ENCODE data around the gene GAREM1. TPM values are rescaled to one million over a fixed set of nuclear protein-coding genes. Genes with fewer than 3 reads are reported as not detected.
"Not testable (repeated sequence)": the region's sequence is repeated elsewhere in the genome, so short reads cannot be mapped to it uniquely, and the experiment has no call there.

The GAREM1 gene
- polyA plus RNA-seq, 3 donors: 29.3 to 31.7 (median 30.8) TPM

DNA sequence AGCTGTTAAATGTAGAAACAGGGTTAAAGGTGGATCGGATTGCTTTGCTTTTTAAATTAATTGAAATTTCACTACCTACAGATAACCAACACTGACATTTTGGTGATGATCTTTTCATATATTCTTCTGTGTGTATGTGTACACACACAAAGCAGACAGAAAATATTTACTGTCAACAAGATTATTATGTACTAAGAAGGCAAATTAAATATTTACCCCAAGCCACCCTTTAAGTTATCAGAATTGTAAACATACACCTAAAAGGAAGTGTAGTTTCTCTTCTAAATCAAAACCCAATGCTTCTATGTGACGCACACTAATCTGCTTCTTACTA, 98.7 kb downstream of the GAREM1 start:
- no peak for DNase-seq

DNA sequence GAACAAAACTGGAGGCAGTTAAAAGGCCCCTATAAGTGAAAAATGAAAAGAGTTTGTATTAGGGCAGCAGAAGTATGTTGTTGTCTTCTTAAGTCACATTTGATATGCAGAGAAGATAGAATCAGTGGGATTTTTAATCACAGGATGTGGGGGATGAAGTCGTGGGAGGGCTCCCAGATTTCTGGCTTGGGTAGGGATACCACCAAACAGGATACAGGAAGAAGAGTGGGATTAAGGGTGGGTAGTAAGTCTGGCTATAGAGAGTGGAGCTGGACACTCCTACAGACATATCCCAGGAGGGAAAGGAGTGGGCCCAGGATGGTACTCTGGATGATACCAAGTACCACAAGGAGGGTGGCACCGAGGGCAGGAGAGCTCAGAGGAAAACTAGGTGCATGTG, 99.3 kb downstream of the GAREM1 start:
- no peak for DNase-seq

DNA sequence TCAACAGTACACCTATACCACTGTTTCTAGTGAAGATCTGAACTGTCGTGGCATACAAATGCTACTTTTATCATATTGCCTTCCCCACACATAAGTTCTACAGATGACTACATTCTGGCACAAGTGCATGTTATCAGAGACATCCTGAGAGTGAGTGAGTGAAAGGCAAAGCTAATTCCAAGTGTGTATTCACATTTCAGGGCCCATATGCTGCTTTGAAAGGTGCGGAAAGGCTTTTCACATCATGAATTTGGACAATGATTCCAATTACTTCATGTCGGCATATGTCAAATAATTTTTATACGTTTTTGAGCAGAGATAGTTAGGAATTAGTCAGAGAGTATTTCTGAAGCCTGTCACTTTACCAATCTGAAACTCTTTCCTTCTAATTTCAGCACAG, 101.7 kb downstream of the GAREM1 start:
- DNase-seq: no peak

DNA sequence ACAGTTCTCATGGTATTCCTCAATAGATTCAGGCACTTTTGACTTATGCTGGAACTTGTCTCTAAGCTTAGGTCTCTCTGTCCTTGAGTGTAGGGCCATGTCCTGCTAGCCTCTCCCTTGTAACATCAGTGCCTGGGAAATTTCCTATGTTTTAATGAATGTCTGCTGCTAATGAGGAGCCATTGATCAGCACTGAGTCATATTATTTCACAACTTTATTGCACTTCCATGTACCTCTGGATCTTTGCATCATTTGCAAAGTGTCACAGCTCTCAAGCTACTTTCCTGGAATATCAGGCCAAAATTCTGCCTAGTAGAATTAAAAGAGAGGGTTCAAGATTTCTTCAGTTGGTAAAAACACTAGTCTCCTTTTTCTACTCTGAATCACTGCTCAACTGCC, 102.5 kb downstream of the GAREM1 start:
- no peak for DNase-seq

DNA sequence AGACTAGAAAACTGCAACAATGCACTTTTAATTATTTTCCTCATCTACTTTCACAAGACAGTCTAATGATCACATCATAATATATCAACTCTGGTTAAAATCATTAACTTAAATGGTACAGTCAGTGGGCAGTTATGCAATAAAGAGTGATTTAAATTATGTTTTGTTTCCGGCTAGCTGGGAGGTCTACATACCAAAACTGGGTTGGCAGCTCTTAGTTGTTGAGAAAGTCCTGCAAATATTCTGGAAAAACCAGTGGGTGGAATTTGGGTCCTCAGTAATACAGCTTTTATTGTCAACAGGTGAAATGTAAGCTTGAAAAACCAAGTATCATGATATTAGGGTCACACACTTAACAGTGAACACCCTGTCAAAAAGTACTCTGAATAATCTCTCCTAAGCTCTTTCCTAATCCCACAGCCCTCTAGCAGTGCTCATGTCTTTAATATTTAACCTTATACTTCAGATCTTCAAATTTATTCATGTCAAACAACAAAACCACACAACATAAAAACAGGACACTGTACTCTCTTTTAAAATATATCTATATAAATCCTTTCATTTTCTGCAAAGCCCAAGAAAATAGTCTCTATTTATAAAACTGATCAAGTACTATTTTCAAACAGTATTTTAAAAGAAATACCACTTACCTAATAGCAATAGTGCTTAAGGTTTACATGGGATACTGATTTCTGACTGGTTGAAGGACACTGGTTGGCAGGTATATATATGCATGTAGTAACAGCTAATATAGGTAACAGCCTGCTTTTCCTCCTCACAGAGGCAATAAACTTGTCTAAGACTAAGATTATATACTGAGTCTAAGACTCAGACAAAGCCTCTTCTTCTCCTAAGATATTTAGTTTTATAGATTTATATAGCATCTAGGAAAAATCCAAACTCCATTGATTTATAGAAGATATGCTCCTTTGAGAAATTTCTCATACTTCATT, 103.8 kb downstream of the GAREM1 start:
- DNase-seq: peak; percentile 28

DNA sequence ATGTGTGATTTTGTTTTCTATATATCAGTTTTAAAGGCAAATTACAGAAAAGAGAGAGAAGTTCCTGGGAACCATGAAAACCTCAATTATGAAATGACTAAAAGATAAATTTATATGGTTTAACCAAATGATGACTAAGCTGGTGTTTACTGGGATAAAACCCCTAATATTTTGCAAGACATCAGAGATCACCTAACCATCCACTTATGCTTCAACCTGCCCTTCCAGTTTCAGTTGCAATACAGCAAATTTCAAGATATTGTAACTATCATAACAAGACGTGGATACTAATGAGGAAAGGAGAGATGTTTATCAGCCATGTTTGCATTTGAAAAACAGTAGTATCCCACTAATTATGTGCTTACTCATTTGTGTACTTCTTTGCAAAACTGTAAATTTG, 108.2 kb downstream of the GAREM1 start:
- no peak for DNase-seq

DNA sequence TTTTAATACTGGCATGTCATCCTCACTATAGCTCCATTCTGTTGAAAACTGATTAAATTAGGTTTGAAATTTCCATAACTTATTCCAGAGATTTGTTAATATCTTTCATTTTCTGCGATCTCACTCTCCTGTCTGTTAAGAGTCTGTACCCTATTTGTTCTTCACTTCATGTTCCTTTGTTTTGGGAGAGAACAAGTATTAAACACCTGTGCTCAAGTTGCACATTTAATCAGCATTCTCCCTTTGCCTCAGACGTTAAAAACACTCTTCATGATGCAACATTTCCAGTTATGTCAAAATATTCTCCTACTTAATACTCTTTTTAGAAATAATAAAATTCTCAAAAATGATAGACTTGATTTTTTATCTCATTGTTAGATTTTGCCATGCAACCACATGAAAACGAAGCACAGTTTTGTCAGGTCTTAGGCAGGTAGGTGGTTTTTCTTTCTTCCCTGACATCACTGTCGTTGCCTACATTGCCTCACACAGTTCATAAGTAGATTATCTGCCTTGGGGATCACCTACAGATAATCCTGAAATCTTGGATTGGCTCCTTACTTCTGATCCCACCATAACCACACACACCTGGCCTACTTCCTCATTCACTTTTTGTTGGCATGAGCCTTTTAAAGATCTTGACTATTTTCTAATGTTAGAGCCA, 109.9 kb downstream of the GAREM1 start:
- DNase-seq: no peak

DNA sequence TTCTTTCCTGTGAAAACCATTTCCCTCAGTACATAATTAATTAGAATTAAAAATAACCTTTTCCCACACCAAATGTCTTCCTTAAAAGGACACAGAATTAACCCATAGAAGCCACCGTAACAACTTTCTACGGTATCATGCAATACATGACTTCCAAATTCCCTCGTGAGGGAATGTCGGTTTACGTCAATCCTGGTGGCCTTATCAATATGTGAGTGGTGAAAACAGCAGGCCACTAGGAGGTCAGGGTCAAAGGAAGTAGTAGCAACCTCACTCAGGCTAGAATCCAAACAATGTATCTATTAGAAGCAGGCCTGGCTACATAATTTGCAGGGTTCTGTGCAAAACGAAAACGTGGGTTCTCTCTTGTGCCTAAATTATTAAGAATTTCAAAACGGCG, 112.2 kb downstream of the GAREM1 start:
- no peak for DNase-seq

DNA sequence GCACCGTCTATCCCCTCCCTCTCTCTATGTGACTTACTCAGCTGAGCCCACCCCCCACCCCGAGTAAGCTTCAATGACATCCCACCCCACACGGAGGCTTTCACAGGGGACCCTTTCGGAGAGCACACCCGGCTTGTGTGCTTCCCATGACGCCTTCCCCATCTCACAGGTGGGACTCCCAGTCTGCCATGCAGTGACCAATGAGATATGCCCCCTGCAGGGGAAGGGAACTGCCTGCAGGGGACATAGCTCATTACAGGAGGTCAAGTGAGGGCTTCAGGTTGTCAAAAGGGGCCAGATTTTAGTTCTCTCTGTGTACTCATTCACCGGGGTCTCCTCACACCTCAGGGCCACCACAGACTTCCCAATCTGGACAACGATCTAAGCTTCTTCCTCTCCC, 112.6 kb downstream of the GAREM1 start:
- DNase-seq: no peak

DNA sequence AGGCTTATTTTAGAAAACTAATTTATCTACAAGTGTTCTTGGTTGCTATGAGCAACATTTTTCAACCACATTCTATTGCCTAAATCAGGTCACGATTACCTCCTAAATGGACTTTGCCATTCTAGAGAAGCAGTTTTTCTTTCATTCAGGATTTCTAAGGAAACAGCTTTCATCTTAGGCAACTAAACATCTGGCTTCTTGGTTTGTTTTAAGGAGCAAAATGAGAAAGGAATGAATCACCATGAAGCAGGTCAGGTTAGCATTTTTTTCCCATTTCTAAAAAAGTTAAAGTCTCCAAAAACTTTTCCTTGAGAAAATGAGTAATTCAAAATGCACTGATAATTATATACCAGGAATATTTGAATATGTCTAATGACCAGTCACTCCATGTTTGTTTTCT, 114.8 kb downstream of the GAREM1 start:
- DNase-seq: no peak

DNA sequence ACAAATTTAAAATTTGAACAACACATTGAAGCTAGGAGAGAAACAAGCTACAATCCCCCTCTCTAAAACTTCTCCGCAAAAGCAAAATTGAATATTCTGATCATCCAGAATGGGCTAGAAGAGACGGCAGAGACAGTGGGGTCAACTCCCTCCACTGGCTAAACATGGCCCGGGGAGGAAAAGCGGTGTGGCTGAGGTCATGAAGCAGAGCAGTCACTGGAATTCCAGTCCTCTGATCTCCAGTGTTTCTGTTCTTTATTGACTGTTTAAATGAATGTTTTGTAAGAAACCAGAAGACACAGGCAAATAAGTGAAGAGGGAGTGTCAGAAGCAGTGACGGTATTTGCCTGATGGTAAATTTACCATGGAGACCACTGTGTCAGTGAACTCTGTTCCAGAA, 116.2 kb downstream of the GAREM1 start:
- DNase-seq: no peak

DNA sequence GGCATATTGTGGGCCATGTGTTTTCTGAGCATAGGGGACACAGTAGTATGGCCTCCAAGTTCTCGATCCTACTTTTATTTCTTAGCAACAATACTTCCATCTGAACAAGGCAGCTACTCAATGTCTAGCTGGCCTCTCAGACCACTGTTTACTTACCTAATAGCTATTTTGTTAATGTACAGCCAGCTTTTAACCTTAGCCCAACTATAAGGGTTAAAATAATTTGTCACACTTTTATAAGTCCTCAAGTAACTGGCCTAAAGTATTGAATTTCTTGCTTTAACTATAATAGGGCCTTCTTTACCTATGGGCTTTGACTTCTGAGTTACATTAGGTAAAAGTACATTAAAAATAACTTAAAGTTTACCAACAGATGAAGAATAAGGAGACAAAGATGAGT, 117.4 kb downstream of the GAREM1 start:
- DNase-seq: no peak

DNA sequence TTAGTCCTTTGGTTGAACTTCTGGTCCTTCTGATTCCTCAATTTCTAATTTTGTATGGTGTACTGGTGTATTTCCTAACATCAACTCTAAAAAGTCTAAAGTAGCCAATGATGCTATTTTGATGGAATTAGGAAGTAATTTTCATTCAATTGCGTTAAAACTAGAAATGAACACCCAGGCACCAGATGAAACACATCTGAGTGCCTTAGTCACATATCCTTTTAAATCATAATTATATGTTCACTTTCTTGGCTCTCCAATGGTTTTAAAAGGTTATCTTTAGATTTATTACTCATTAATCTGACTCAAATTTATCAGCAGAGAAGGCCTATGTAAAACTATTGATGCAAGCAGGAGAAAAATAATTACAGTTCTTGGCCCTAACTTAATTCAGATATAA, 119.7 kb downstream of the GAREM1 start:
- DNase-seq: peak; percentile 49

DNA sequence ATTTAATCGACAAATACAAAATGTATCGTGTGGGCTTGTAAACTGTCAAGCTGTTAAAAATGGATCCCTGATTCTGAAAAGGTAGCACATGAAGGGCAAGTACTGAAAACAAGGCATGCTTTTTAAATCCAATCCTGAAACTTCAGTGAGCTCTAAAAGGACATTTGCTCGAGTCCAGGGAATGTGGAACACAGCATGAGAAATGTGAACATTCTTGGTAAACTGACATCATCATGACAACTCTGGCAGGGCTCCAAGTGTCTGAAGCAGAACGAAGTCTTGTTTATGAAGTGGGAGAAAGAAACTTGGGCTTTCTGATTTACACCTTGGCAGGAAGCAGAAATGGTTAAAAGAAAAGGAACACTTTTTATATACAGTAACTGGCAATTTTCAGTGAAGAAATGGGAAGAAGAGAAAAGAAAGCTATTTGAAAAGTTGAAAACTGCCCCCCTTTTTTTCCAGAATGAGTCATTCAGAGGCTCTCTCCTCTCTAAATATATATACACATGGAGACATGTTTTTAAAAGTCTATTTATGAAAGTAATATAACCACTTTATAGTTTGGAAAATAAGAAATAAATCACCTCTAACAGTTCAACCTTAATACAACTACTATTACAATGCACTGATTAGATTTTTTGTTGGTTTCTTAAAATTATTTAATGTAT, 120.8 kb downstream of the GAREM1 start:
- peak; percentile 95 for DNase-seq

DNA sequence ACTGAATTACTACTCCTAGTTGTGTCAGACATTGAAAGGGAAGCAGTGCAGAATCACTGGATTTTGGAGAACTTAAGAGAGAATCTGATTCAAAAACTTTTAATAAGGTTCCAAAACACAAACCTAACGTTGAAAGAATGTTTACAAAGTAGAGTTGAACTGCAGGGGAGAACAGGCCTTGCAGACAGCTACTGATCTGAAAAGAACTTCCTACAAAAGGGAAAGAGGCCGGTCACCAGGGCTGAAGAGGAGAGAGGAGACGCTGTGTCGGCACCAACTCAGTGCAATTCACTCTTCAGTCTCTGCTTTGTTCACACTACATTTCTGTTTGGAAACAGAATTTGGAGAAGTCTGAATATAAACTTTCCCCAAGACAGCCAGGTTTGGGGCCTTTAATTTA, 124.0 kb downstream of the GAREM1 start:
- DNase-seq: no peak

DNA sequence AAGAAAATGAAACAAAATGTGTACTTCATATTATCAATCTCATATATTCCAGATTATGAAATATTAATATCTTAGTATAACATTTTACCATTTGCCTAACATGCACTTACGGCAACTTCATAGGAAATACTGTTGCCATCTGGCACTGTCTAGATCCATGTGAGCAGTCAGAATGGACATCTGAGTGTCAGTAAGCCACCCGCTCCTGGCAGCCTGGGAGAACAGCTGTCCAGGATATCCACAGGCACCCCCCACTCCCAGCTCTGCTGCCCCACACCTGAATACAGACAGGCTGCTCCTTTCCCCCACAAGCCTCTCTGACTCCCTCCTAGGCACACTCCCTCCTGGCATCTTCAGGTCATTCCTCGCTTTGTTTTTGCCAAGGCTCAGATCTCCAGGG, 127.0 kb downstream of the GAREM1 start:
- DNase-seq: no peak

DNA sequence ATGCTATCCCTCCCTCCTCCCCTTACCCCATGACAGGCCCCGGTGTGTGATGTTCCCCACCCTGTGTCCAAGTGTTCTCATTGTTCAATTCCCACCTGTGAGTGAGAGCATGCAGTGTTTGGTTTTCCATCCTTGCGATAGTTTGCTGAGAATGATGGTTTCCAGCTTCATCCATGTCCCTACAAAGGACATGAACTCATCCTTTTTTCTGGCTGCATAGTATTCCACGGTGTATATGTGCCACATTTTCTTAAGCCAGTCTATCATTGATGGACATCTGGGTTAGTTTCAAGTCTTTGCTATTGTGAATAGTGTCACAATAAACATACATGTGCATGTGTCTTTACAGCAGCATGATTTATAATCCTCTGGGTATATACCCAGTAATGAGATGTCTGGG, 129.6 kb downstream of the GAREM1 start:
- not testable (repeated sequence) for DNase-seq

DNA sequence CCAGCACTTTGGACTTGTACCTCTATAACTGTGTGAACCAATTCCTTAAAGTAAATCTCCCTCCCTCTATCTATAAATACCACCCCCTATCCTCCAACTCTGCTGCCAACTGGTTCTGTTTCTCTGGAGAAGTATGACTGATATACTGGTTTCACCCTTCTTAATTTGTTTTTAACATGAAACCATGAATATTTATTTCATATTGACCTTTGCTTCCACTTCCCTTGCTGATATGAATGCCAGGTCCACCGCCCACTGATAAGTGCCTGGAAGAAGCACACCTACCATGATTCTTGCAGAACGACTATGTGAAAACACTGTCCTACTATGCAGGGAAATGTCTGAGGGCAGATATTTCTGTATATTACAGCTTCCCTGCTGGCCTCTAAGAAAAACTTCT, 131.6 kb downstream of the GAREM1 start:
- DNase-seq: no peak

DNA sequence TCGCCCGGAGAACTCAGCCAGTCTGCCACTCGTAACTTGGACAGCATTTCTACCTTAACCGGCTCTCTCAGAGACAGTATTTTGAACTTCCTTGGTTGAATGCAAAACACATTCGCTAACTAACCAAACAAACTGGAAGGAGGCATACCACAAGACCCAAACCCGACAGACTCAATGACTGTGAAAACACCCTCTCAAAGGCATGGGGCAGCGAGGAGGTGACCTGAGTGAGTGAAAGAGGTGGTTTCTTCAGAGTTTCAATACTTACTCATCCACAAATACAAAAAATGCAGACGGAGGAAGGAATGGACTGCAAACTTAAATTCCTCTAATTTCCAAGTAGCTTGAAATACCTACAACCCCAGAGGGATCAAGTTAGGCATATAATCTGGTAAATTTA, 132.9 kb downstream of the GAREM1 start:
- DNase-seq: no peak

DNA sequence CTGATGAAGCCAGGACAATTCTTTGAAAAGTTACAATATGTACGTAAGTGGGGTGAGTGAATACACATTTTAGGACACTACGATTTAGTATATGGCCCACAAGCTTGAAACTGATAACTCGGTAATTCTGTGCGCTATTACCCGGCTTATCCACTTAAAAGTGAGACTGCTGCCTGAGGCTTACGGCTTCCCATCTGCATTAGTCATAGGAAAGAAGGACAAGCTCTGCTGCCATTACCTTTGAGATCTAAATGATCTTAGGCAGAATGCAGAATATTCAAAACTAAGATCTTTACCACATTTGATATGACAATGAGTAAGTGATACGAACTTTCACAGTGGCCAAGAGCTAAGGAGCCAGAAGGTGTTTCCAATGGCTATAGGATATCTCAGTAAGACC, 133.3 kb downstream of the GAREM1 start:
- no peak for DNase-seq

DNA sequence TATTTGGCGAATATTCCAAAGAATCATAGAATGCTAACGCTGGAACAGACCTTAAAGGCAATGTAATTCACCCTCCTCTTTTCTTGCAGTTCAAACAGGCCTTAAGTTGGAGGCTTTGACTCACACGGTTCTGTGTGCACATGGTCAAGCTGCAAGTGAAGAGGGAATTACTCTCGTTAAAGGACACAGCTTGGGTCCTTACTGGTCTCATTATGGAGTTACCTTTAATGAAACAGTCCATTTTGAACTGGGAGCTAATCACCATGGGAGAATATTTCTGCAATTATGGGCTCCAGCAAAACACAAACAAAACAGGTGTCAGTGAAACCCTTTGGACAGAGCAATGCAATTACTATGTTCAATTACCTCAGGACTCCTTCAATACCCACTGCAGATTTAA, 135.5 kb downstream of the GAREM1 start:
- DNase-seq: no peak

DNA sequence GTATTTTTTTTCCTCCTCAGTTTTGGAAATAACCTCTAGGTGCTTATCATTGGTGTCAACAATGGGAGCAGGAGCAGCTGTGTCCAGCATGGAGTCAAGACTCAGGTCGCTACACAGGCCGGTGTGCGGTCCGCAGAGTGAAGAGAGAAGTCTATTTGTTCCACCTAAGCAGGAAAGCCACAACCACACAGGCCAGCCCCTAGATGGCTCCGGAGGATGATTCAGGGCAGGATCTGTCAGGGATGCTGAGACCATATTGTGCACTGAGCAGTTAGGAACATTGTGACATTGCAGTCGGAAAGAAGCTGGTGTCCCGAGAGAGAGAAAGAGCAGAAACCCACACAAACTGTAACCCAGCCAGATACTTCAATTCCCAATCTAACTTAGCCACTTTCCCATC, 136.9 kb downstream of the GAREM1 start:
- no peak for DNase-seq

DNA sequence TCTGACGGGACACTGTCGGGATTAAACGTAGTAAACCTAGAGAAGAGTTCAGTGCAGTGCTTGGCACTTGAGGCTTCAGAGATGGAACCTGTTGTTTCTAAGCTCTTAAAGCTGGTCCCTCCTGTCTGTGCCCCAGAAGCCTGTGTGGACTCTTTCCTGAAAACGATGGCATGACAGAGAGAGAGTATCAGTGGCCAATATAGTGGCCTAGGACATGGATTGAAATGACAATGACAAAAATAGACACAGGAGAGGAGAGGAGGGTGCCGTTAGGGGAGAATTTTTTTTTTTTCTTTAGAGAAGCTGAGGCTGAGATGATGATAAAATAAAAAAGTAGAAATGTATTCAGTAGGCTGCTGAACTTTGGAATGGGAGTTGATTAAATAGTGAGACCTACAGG, 138.0 kb downstream of the GAREM1 start:
- no peak for DNase-seq
